Activated gamma-delta T cell (primary cell): Measurements from ENCODE around the gene PTGR3.

Experiments used
- DNase-seq: peaks from one replicate; lab custom pipeline; 2025; lab: John Stamatoyannopoulos, UW

PTGR3 gene

GRCh38 chr18:75169411-75169810, 39.5 kb downstream of the PTGR3 start:
- DNase-seq: no peak

- DNase-seq: no peak
These were observed 40.3 kb downstream of the PTGR3 start for GRCh38 chr18:75168619-75169018.

GRCh38 chr18:75167759-75168618, 41.0 kb downstream of the PTGR3 start:
- DNase-seq: no peak

- DNase-seq: no peak
These were observed 41.8 kb downstream of the PTGR3 start for GRCh38 chr18:75167137-75167536.

- no peak for DNase-seq
These were observed 43.0 kb downstream of the PTGR3 start for GRCh38 chr18:75165926-75166325.

- DNase-seq: no peak
These were observed 44.5 kb downstream of the PTGR3 start for GRCh38 chr18:75164479-75164878.

GRCh38 chr18:75163736-75164135, 45.2 kb downstream of the PTGR3 start:
- DNase-seq: no peak

GRCh38 chr18:75162978-75163377, 46.0 kb downstream of the PTGR3 start:
- no peak for DNase-seq

- DNase-seq: no peak
These were observed 46.5 kb downstream of the PTGR3 start for GRCh38 chr18:75162467-75162866.

- no peak for DNase-seq
These were observed 47.5 kb downstream of the PTGR3 start for GRCh38 chr18:75161256-75162028.

GRCh38 chr18:75160364-75160763, 48.6 kb downstream of the PTGR3 start:
- DNase-seq: no peak

GRCh38 chr18:75159646-75160356, 49.1 kb downstream of the PTGR3 start:
- no peak for DNase-seq

- DNase-seq: no peak
These were observed 49.8 kb downstream of the PTGR3 start for GRCh38 chr18:75159238-75159518.
